CD4-positive, alpha-beta T cell treated with Interleukin-4 for 4 hours (primary cell): ENCODE results near the gene PSMC3.

Source experiments
- DNase-seq: peaks from one replicate; pipeline ENCODE4 v3.0.0-alpha.2; 2020

Gene PSMC3

GRCh38 chr11:47442514-47442913, 16.3 kb upstream of the PSMC3 start:
- DNase-seq: no peak

DNA sequence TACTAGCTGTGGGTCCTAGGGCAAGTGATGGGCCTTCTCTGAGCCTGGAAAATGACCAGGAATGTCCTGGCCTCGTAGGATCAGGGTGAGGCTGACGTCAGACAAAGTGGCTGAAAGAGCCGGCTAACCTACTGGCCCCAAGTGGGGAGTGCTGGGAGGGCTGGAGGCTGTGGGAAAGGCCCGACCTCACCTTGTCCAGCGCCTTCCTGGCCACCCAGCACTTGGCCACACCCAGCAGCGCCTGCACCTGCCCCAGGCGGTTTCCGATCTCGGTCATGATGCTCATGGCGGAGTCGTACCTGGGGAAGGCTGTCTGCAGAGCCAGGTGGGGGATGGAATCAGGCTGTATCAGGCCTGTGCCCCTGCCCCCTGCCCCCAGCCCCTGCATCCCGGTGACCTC, 15.2 kb upstream of the PSMC3 start:
- no peak for DNase-seq

DNA sequence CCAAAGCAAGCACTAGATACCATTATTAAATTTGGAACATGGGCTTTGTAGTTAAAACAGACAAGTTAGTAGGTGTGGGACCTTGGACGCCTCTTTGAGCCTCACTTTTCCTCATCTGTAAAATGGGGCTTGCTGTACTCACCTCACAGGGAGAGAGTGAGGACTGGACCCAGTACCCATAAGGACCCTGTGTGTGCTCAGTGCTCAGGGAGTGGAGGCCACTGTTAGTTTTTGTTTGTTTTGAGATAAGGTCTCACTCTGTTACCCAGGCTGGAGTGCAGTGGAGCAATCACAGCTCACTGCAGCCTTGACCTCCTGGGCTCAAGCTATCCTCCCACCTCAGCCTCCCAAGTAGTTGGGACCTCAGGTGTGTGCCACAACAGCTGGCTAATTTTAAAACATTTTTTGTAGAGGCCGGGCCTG, 13.8 kb upstream of the PSMC3 start:
- DNase-seq: no peak

GRCh38 chr11:47438721-47439120, 12.5 kb upstream of the PSMC3 start:
- DNase-seq: no peak

DNA sequence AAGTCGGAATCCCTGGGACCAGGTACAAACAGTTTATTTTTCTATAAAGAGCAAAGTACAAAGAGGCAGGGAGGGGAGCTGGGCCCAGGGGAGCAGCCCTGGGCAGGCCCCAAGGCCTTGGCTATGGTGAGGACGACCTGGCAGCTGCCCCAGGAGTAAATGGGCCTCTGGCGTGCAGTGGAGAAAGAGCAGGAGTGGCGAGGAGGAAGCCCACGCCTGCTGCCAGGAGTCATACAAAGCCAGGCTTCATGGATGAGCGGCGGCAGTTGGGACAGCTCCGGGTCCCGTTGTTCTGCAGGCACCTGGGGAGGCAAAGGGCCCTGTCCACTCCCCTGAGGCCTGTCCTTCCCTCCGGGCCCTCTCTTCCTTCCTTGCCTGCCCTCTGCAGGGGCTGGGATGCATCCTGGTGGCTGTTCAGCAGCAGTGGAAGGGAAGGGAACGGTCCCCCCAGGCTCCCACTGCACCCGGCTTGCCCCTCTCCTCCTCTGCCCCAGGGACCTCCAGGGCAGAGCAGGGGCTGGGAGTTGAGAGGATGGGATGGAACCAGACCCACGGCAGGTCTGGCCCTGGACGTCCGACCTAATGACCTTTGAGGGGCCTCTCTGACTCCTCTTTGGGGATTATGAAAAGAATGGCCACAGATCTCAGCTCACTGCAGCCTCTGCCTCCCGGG, 11.6 kb upstream of the PSMC3 start:
- DNase-seq: no peak

- no peak for DNase-seq
These were observed 11.0 kb upstream of the PSMC3 start for GRCh38 chr11:47437218-47437745.

GRCh38 chr11:47436726-47437125, 10.5 kb upstream of the PSMC3 start:
- DNase-seq: no peak

DNA sequence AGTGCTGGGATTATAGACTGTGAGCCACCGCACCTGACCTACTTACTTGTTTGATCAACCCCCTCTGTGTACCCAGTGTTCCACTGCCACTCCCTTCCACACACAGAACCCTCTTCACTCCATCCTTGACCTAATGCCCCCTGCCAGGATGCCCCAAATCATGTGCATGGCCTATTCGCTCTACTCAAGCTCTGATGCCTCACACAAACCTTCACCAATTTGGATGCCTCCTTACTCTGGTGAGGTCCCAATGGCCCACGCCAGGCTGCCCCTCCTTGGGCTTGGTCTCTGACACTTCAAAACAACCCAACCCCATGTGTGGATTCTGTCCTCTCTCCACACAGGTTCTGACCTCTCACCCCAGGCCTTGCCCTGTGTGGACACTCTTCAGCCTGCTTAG, 9.4 kb upstream of the PSMC3 start:
- DNase-seq: no peak

- no peak for DNase-seq
These were observed 8.0 kb upstream of the PSMC3 start for GRCh38 chr11:47434011-47434786.

DNA sequence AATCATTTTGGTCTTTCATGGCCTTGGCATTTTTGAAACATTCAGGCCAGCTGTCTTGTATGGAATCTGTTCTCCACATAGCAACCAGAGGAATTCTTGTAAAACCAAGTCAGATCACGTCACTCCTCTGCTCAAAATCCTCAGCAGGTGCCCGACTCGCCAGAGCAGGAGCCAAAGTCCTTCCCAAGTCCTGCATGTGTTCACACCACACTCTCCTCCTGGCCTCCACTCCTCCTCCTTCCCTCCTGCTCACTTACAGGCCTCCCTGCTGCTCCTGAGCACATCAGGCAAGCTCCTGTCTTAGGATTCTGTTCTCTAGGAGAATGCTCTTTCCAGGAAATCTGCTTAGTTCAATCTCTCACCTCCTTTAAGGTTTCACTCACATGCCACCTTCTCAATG, 6.9 kb upstream of the PSMC3 start:
- DNase-seq: no peak

GRCh38 chr11:47431356-47432083, 5.3 kb upstream of the PSMC3 start:
- DNase-seq: no peak

DNA sequence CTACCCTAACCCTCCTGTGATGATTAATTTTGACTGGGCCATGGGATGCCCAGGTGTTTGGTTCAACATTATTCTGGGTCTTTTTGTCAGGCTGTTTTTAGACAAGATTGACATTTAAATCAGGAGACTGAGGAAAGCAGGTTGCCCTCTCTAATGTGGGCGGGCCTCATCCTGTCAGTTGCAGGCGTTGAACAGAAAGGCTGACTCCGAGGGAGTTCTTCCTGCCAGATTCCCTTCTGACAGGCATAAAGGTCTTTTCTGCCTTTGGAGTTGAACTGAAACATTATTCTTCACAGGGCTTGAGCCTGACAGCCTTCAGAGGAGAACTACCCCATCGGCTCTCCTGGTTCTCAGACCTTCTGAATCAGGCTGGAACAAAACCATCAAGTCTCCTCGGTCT, 4.3 kb upstream of the PSMC3 start:
- no peak for DNase-seq

DNA sequence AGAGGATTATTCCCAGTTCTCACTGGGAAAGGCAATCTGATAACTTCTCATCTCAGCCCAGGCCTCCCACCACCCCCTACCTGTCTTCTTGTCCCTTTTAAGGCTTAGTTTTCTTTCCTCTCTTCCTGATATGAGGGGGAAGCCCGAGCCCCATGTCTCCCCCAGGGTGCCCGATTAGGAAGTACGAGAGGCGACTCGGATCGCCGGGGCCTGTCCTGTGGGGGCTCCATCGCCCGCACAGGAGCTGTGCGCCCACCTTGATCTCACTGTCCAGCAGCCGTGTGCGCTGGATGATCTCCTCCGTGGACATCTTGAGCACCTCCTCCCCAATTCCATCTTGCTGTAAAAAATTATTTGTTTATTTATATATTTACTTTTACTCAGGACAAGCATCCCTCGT, 628 bp downstream of the PSMC3 start:
- no peak for DNase-seq

- DNase-seq: no peak
These were observed 7.6 kb downstream of the PSMC3 start for GRCh38 chr11:47418454-47419259.

GRCh38 chr11:47417712-47418111, 8.5 kb downstream of the PSMC3 start:
- no peak for DNase-seq

DNA sequence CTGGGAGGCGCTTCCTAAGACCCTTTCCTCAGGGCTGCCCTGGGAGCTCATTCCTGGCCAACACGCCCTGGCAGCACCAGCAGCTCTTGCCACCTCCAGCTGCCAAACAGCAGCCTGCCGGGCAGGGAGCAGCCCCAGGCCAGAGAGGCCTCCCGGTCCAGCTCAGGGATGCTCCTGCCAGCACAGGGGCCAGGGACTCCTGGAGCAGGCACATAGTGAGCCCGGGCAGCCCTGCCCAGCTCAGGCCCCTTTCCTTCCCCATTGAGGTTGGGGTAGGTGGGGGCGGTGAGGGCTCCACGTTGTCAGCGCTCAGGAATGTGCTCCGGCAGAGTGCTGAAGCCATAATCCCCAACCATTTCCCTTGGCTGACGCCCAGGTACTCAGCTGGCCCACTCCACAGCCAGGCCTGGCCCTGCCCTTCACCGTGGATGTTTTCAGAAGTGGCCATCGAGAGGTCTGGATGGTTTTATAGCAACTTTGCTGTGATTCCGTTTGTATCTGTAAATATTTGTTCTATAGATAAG, 10.2 kb downstream of the PSMC3 start:
- DNase-seq: no peak

- no peak for DNase-seq
These were observed 11.0 kb downstream of the PSMC3 start for GRCh38 chr11:47415091-47415854.

DNA sequence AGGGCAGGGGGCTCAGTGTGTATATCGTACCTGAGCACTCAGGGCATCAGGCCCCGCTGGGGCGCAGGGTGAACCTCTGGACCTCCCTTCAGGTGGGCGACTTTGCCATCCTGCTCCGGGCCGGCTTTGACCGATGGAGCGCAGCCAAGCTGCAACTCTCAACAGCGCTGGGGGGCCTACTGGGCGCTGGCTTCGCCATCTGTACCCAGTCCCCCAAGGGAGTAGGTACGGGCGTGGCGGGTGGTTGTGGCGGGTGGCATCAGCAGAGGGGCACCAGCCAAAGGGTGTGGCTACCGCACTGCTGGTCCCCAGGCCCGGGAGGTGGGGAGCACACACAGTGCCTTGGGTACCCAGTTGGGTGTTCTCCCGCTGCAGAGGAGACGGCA, 11.6 kb downstream of the PSMC3 start:
- DNase-seq: no peak

DNA sequence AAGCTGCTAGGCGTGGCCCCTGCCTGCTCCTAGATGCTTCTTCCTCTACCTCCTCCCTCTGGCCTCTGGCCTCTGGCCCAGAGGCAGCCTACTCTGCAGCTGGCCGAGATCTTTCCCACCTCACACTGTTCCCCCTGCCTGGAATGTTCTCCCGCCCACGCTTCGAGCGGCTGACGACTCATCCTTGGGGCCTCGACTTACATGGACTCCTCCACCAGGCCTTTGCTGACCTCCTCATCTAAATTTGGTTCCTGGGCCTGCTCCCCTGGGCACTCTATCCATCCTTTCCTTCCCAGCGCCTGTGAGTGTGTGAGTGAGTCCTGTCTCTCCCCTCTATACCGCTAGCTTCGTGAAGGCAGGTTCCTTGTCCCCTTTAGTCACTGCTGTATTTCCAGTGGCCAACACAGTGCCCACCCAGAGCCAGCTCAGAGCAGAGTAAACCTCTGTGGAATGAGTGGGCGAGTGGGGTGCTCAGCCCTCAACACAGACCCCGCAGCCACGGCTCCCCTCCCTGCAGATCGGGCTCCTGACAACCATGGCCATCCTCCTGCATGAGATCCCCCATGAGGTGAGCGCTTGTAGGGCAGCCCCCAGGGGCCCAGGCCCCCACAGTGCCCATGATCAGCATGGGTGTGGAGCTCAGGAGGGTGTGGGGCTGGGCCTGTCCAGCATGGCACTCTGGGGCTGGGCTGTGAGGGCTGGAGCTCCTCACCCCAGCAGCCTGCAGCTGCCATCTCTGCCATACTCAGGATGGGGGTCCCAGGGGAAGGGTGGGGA, 12.1 kb downstream of the PSMC3 start:
- no peak for DNase-seq

- no peak for DNase-seq
These were observed 12.9 kb downstream of the PSMC3 start for GRCh38 chr11:47413351-47413750.
